Osteocyte (in vitro differentiated cells): Measurements from ENCODE around the gene PDGFRB. TPM values are rescaled to one million over a fixed set of nuclear protein-coding genes. Genes with fewer than 3 reads are reported as not detected.

Experiments
- DNase-seq: peaks from one replicate; pipeline ENCODE4 v3.0.0; 2021; ENCODE audit warnings: mixed read lengths; ENCODE audit not compliant: unreplicated experiment; ENCODE audit errors: extremely low spot score
- H3K27ac Mint-ChIP-seq: one replicate; pipeline ENCODE4 v1.8.0; 2021; ENCODE audit warnings: mild to moderate bottlenecking, mixed read lengths; ENCODE audit not compliant: unreplicated experiment
- H3K27me3 Mint-ChIP-seq: one replicate; pipeline ENCODE4 v1.8.0; 2021; ENCODE audit warnings: mixed read lengths; ENCODE audit not compliant: unreplicated experiment
- H3K36me3 Mint-ChIP-seq: one replicate; pipeline ENCODE4 v1.8.0; 2021; ENCODE audit warnings: mixed read lengths; ENCODE audit not compliant: unreplicated experiment
- H3K4me1 Mint-ChIP-seq: one replicate; pipeline ENCODE4 v1.8.0; 2021; ENCODE audit warnings: mixed read lengths; ENCODE audit not compliant: unreplicated experiment
- H3K4me3 Mint-ChIP-seq: one replicate; pipeline ENCODE4 v1.8.0; 2021; ENCODE audit warnings: mild to moderate bottlenecking, moderate library complexity, mixed read lengths; ENCODE audit not compliant: unreplicated experiment
- H3K9me3 Mint-ChIP-seq: one replicate; pipeline ENCODE4 v1.8.0; 2021; ENCODE audit warnings: mixed read lengths; ENCODE audit not compliant: unreplicated experiment
- total RNA-seq: library from RNA; stranded (reverse); gene quantifications from 2 replicates; pipeline ENCODE4 v1.2.1, GENCODE V29; 2021
- TF ChIP-seq, protein P1 (sequence below): fragments of 200-600 bp; sonication (generic); IDR thresholded peaks from 2 replicates; pipeline ENCODE4 v1.5.0; 2021; ENCODE audit warnings: antibody characterized with exemption, mild to moderate bottlenecking, moderate library complexity

The PDGFRB gene
- total RNA-seq, 1 donor from 2014 or later: 1,093 TPM

DNA sequence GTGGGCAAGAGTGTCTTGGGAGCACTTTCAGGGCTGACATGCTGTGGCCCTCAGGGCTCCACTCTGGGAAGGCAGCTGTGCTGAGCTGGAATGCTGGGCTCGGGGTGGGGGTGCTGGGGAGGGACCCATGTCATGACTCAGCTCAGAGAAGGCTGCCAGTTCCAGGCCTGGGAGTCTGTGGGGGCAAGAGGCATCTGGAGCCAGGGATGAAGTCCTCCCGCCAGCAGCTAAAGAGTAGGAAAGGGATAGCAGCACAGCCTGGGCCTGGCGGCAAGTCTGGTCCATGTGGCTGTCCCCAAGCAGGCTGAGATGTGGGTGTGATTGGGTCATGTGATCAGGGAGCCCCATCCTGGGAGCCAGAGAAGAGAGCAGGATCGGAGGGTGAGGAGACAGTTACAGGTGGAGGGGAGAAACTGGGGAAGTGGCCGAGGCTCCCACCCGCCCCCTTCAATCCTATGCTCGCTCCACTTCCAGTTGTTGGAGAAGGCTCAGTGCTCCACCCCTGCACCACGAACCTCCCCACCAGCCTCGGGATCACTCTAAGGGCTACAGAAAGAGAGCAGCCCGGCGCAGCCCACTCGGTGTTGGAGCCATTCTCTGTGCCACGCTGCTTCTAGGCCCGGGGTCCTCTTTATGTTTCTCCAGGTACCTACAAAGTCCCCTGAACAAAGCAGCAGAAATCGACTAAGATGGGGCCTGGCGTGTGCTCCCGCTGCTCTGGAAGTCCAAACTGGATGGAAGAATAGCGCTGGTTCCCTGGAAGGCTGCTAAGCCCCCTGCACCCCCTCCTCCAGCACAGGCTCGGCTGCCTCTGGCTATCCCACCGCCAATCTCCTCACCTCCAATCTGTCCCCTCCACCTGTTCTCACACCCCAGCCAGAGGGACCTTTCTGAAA is 12.0 kb downstream of the PDGFRB start:
- Mint-ChIP-seq H3K27me3 (no peaks in the 10 kb centered on the region), H3K27ac (peak overlapping the region; percentile 90), H3K4me1 (peaks cover 95% of the 10 kb centered on the region), H3K36me3 (peaks cover 24% of the 10 kb centered on the region), H3K9me3 (no peaks in the 10 kb centered on the region), H3K4me3 (peak overlapping the region; percentile 68)
- TF ChIP-seq, protein P1, sequence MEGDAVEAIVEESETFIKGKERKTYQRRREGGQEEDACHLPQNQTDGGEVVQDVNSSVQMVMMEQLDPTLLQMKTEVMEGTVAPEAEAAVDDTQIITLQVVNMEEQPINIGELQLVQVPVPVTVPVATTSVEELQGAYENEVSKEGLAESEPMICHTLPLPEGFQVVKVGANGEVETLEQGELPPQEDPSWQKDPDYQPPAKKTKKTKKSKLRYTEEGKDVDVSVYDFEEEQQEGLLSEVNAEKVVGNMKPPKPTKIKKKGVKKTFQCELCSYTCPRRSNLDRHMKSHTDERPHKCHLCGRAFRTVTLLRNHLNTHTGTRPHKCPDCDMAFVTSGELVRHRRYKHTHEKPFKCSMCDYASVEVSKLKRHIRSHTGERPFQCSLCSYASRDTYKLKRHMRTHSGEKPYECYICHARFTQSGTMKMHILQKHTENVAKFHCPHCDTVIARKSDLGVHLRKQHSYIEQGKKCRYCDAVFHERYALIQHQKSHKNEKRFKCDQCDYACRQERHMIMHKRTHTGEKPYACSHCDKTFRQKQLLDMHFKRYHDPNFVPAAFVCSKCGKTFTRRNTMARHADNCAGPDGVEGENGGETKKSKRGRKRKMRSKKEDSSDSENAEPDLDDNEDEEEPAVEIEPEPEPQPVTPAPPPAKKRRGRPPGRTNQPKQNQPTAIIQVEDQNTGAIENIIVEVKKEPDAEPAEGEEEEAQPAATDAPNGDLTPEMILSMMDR: no peak
- DNase-seq: peak; percentile 91

DNA sequence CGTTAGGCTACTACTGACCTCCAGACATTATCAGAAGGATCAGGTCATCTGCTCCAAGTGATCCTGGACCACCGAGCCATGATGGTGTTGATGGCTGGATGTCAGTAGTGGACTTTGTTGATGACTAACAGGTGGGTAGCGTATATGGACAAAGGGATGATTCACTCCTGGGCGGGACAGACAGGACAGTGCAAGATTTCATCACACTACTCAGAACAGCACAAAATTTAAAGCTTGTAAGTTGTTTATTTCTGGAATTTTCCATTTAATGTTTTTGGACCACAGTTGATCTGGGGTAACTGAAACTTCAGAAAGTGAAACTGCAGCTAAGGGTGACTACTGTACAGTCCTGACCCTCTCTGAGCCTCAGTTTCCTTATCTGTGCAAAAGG is 12.7 kb downstream of the PDGFRB start:
- TF ChIP-seq, protein P1: no peak
- Mint-ChIP-seq H3K36me3 (peaks cover 18% of the 10 kb centered on the region), H3K27ac (peak overlapping the region; percentile 90), H3K27me3 (no peaks in the 10 kb centered on the region), H3K9me3 (no peaks in the 10 kb centered on the region), H3K4me3 (peak overlapping the region; percentile 68), H3K4me1 (peaks cover 95% of the 10 kb centered on the region)
- no peak for DNase-seq

DNA sequence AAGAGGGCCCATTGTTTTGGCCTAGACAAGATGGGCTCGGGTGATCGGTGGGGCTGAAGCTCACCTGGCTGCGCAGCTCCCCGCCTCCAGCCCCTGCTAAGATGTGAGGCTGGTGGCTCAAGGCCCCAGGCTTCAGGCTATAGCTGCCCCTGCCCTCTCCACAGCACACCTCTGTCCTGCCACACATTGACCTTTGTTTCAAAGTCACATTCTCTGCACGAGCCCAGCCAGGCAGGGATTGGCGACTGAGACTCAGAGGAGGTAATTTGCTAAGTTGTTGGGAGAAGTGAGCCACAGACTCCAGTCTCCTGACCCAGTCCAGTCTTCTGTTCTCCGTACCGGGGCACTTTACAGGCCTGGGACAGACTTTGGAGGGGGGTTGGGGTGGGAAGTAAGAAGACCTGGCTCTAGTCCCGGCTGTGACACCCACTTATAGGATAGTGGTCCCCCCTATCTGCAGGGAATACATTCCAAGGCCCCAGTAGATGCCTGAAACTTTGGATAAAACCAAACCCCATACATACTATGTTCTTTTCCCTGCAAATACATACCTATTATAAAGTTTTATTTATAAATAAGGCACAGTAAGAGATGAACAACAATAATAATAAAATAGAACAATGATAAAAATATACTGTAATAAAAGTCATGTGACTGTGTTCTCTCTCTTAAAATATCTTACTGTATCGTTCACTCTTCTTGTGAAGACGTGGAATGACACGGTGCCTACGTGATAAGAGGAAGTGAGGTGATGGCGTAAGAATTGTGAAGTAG is 13.3 kb downstream of the PDGFRB start:
- no peak for DNase-seq
- H3K4me3 Mint-ChIP-seq: peak overlapping the region; percentile 68
- TF ChIP-seq, protein P1: no peak
- H3K36me3 Mint-ChIP-seq: peaks cover 14% of the 10 kb centered on the region
- H3K4me1 Mint-ChIP-seq: peaks cover 95% of the 10 kb centered on the region
- H3K27me3 Mint-ChIP-seq: no peaks in the 10 kb centered on the region
- peak overlapping the region; percentile 90 for H3K27ac Mint-ChIP-seq
- H3K9me3 Mint-ChIP-seq: no peaks in the 10 kb centered on the region

DNA sequence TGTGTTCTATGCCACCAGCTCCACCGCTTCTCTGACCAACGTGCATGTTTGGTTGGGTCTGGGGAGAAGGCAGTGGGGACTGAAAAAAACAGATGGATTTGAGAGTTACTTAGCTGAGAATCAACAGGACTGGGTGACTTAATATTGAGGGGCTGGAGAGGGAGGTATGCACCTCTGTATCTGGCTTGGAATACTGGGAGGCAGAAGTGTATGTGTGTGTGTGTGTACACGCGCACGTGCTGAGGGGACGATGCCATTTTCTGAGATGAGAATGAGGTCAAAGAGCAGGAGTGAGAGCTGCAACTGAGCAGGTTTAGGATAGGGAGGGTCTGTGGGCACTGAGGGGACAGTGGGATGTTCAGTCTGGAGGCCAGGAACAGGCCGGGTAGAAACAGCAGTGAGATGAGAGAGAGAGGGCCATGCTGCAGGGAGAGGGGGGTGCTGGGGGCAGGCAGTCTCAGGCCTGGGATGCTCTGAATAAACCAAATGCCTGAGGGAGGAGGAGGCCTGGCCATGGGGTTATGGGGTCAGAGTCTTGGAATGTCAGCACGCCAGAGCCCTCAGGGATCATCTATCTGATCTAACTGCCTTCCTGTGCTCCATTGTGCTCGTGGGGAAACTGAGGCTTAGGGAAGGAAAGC is 14.0 kb downstream of the PDGFRB start:
- no peak for DNase-seq
- no peaks in the 10 kb centered on the region for H3K27me3 Mint-ChIP-seq
- peaks cover 16% of the 10 kb centered on the region for H3K36me3 Mint-ChIP-seq
- no peaks in the 10 kb centered on the region for H3K9me3 Mint-ChIP-seq
- TF ChIP-seq, protein P1: no peak
- peaks cover 99% of the 10 kb centered on the region for H3K4me1 Mint-ChIP-seq
- peak overlapping the region; percentile 24 for H3K4me3 Mint-ChIP-seq
- peak overlapping the region; percentile 90 for H3K27ac Mint-ChIP-seq
